Stimulated activated CD8-positive, alpha-beta memory T cell treated with anti-CD3 and anti-CD28 coated beads, Interleukin-12 subunit alpha, Interleukin-12 subunit beta, amount 100 ng/mL, for 24 hours (primary cell): ENCODE results near the gene UBALD1.

ENCODE experiments used
- DNase-seq: peaks from one replicate; pipeline ENCODE4 v3.0.0-alpha.2; 2020; ENCODE audit errors: extremely low read depth

The UBALD1 gene

GRCh38 chr16:4646773-4647643, 32.3 kb upstream of the UBALD1 start:
- no peak for DNase-seq

- no peak for DNase-seq
Measured at GRCh38 chr16:4641895-4642294, 27.2 kb upstream of the UBALD1 start.

- no peak for DNase-seq
Measured at GRCh38 chr16:4641306-4641687, 26.6 kb upstream of the UBALD1 start.

- no peak for DNase-seq
Measured at GRCh38 chr16:4640572-4641305, 26.1 kb upstream of the UBALD1 start.

GRCh38 chr16:4639899-4640509, 25.3 kb upstream of the UBALD1 start:
- DNase-seq: no peak

GRCh38 chr16:4637501-4638166, 22.9 kb upstream of the UBALD1 start:
- no peak for DNase-seq

- DNase-seq: no peak
Measured at GRCh38 chr16:4636196-4636595, 21.5 kb upstream of the UBALD1 start.

- no peak for DNase-seq
Measured at GRCh38 chr16:4634768-4635167, 20.1 kb upstream of the UBALD1 start.

GRCh38 chr16:4633910-4634635, 19.4 kb upstream of the UBALD1 start:
- DNase-seq: no peak

GRCh38 chr16:4631444-4631843, 16.8 kb upstream of the UBALD1 start:
- DNase-seq: no peak

GRCh38 chr16:4628283-4628682, 13.6 kb upstream of the UBALD1 start:
- no peak for DNase-seq

- no peak for DNase-seq
Measured at GRCh38 chr16:4626396-4626795, 11.7 kb upstream of the UBALD1 start.

- DNase-seq: no peak
Measured at GRCh38 chr16:4625560-4626159, 11.0 kb upstream of the UBALD1 start.

- peak; percentile 57 for DNase-seq
Measured at GRCh38 chr16:4624827-4625559, 10.3 kb upstream of the UBALD1 start.

- peak; percentile 80 for DNase-seq
Measured at GRCh38 chr16:4624015-4624826, 9.5 kb upstream of the UBALD1 start, which contains the start of gene MGRN1. TSS of gene MGRN1 (plus strand) at chr16:4624826. CDS start at chr16:4624961, 135 bp downstream.

- DNase-seq: no peak
Measured at GRCh38 chr16:4623593-4623992, 8.9 kb upstream of the UBALD1 start.

- DNase-seq: no peak
Measured at GRCh38 chr16:4618645-4619418, 4.1 kb upstream of the UBALD1 start.

GRCh38 chr16:4617880-4618279, 3.2 kb upstream of the UBALD1 start:
- DNase-seq: no peak
